Neural cell (in vitro differentiated cells): Measurements from ENCODE around the gene OR4K14. TPM values are rescaled to one million over a fixed set of nuclear protein-coding genes. Genes with fewer than 3 reads are reported as not detected.

Experiments used
- H2AFZ ChIP-seq: fragments of 200-600, 300-800 bp; sonication (generic), shearing (Covaris generic); 2 replicates; pipeline ENCODE4 v1.6.0; 2014; ENCODE audit warnings: low read depth, mild to moderate bottlenecking, antibody characterized with exemption, low read length, moderate library complexity
- H3F3A ChIP-seq: fragments of 200-600 bp; shearing (Covaris generic); 2 replicates; pipeline ENCODE4 v1.6.1; 2016; ENCODE audit warnings: mild to moderate bottlenecking, moderate library complexity, mixed read lengths, antibody characterized with exemption, low read length; ENCODE audit not compliant: insufficient read depth, poor library complexity, severe bottlenecking
- H3K27ac ChIP-seq: fragments of 200-600, 300-800 bp; sonication (generic), shearing (Covaris generic); 2 replicates; pipeline ENCODE4 v1.5.1; 2014; ENCODE audit warnings: mild to moderate bottlenecking, low read length, moderate library complexity
- H3K27me3 ChIP-seq: fragments of 300-800, 200-600 bp; sonication (generic), shearing (Covaris generic); 2 replicates; pipeline ENCODE4 v1.6.0; 2014; ENCODE audit warnings: mild to moderate bottlenecking, low read depth, low read length, moderate library complexity; ENCODE audit not compliant: insufficient read depth
- H3K36me3 ChIP-seq: fragments of 300-800, 200-600 bp; sonication (generic), shearing (Covaris generic); 2 replicates; pipeline ENCODE4 v1.5.1; 2014; ENCODE audit warnings: mild to moderate bottlenecking, antibody characterized with exemption, low read length, moderate library complexity; ENCODE audit not compliant: insufficient read depth
- H3K4me2 ChIP-seq: fragments of 300-800, 200-600 bp; sonication (generic), shearing (Covaris generic); 2 replicates; pipeline ENCODE4 v1.6.0; 2014; ENCODE audit warnings: mild to moderate bottlenecking, low read length
- H3K4me3 ChIP-seq: fragments of 300-800, 200-600 bp; sonication (generic), shearing (Covaris generic); 2 replicates; pipeline ENCODE4 v1.5.1; 2014; ENCODE audit warnings: mild to moderate bottlenecking, low read length, moderate library complexity
- H3K79me2 ChIP-seq: fragments of 200-600 bp; shearing (Covaris generic); replicated peaks from 2 replicates; pipeline ENCODE4 v1.6.0; 2014; ENCODE audit warnings: mild to moderate bottlenecking, low read length, moderate library complexity; ENCODE audit not compliant: insufficient read depth
- H3K9ac ChIP-seq: fragments of 300-800, 200-600 bp; sonication (generic), shearing (Covaris generic); 2 replicates; pipeline ENCODE4 v1.6.1; 2016; ENCODE audit warnings: mild to moderate bottlenecking, low read length, mixed read lengths
- H3K9me2 ChIP-seq: fragments of 200-600 bp; shearing (Covaris generic); 2 replicates; pipeline ENCODE4 v1.6.1; 2016; ENCODE audit warnings: mild to moderate bottlenecking, low read length, mixed read lengths; ENCODE audit not compliant: insufficient read depth
- H3K9me3 ChIP-seq: fragments of 200-600, 300-800 bp; sonication (generic), shearing (Covaris generic); 2 replicates; pipeline ENCODE4 v1.6.1; 2016; ENCODE audit warnings: mild to moderate bottlenecking, mixed run types, low read length, moderate library complexity, mixed read lengths
- H4K20me1 ChIP-seq: fragments of 200-600 bp; shearing (Covaris generic); 2 replicates; pipeline ENCODE4 v1.6.1; 2016; ENCODE audit warnings: mild to moderate bottlenecking, mixed run types; ENCODE audit not compliant: insufficient read depth
- CTCF ChIP-seq: fragments of 450-650 bp; IDR thresholded peaks from 2 replicates; pipeline ENCODE4 v1.5.1; 2014; ENCODE audit warnings: antibody characterized with exemption, mild to moderate bottlenecking, moderate library complexity; ENCODE audit not compliant: poor library complexity, severe bottlenecking
- EP300 ChIP-seq: fragments of 450-650 bp; conservative IDR thresholded peaks from 2 replicates; pipeline ENCODE4 v1.6.1; 2014; ENCODE audit warnings: antibody characterized with exemption, mild to moderate bottlenecking, moderate library complexity; ENCODE audit not compliant: poor library complexity, severe bottlenecking
- EZH2 ChIP-seq: fragments of 200-600, 300-800 bp; shearing (Covaris generic), sonication (generic); IDR thresholded peaks from 2 replicates; pipeline ENCODE4 v1.6.1; 2014; ENCODE audit warnings: antibody characterized with exemption, low read length, borderline replicate concordance, mild to moderate bottlenecking; ENCODE audit not compliant: insufficient read depth, poor library complexity, severe bottlenecking
- MXI1 ChIP-seq: fragments of 450-650 bp; conservative IDR thresholded peaks from 2 replicates; pipeline ENCODE4 v1.6.1; 2014; ENCODE audit warnings: antibody characterized with exemption, mild to moderate bottlenecking; ENCODE audit not compliant: poor library complexity, severe bottlenecking
- POLR2AphosphoS5 ChIP-seq: IDR thresholded peaks from 2 replicates; pipeline ENCODE4 v1.6.1; 2012
- RAD21 ChIP-seq: fragments of 450-650 bp; conservative IDR thresholded peaks from 2 replicates; pipeline ENCODE4 v1.6.1; 2014; ENCODE audit warnings: antibody characterized with exemption, mild to moderate bottlenecking, moderate library complexity
- REST ChIP-seq: IDR thresholded peaks from 2 replicates; pipeline ENCODE4 v1.6.1; 2012; ENCODE audit warnings: borderline replicate concordance
- SMC3 ChIP-seq: fragments of 450-650 bp; conservative IDR thresholded peaks from 2 replicates; pipeline ENCODE4 v1.6.1; 2014; ENCODE audit warnings: antibody characterized with exemption, mild to moderate bottlenecking, moderate library complexity; ENCODE audit not compliant: poor library complexity
- TAF1 ChIP-seq: IDR thresholded peaks from 2 replicates; pipeline ENCODE4 v1.6.1; 2012; ENCODE audit warnings: low read depth
- polyA plus RNA-seq: library from polyadenylated mRNA; depleted of rRNA; stranded (reverse); fragments of >200 nt; gene quantifications from 2 replicates; pipeline ENCODE4 v1.2.3, GENCODE V29; 2014

Gene OR4K14
- polyA plus RNA-seq, 1 donor from 2014 or later, result not detected

- Histone ChIP-seq H3K9me3 (peaks cover 7% of the 10 kb centered on the region), H3K27me3 (no peaks in the 10 kb centered on the region), H4K20me1 (no peaks in the 10 kb centered on the region), H3K79me2 (no peaks in the 10 kb centered on the region), H3K27ac (no peak within 1 kb of the TSS), H3K9me2 (no peaks in the 10 kb centered on the region), H2AFZ (no peak within 1 kb of the TSS), H3K36me3 (no peaks in the 10 kb centered on the region), H3K9ac (no peak within 1 kb of the TSS), H3F3A (no peaks in the 10 kb centered on the region), H3K4me3 (no peak within 1 kb of the TSS), H3K4me2 (no peak within 1 kb of the TSS)
- TF ChIP-seq SMC3 (no peak), POLR2AphosphoS5 (no peak), CTCF (no peak), REST (no peak), EZH2 (no peak), TAF1 (no peak), MXI1 (no peak), EP300 (no peak), RAD21 (no peak)
Observed at GRCh38 chr14:20001863-20002262, 17.2 kb downstream of the OR4K14 start, which contains the start of gene OR4Q2. Gene OR4Q2 (plus strand): TSS chr14:20002163.

GRCh38 chr14:19993438-19993837 lies 25.7 kb downstream of the OR4K14 start:
- no peaks in the 10 kb centered on the region for H3K9me2 ChIP-seq
- no peak overlapping the region for H3K4me3 ChIP-seq
- no peak overlapping the region for H3K9ac ChIP-seq
- H3K27me3 ChIP-seq, result no peaks in the 10 kb centered on the region
- no peaks in the 10 kb centered on the region for H3K79me2 ChIP-seq
- no peaks in the 10 kb centered on the region for H3K36me3 ChIP-seq
- no peaks in the 10 kb centered on the region for H3K9me3 ChIP-seq
- no peak for TF ChIP-seq EZH2
- H3K4me2 ChIP-seq, result no peak overlapping the region
- no peak overlapping the region for H3K27ac ChIP-seq
- no peaks in the 10 kb centered on the region for H4K20me1 ChIP-seq
- no peak overlapping the region for H2AFZ ChIP-seq
- no peaks in the 10 kb centered on the region for H3F3A ChIP-seq

GRCh38 chr14:19975291-19975690 lies 43.8 kb downstream of the OR4K14 start, which contains the start of gene OR4K15:
Gene OR4K15 (plus strand): TSS chr14:19975591. CDS start chr14:19975591, 0 bp downstream.
- Histone ChIP-seq H2AFZ (no peak within 1 kb of the TSS), H3K36me3 (no peaks in the 10 kb centered on the region), H4K20me1 (no peaks in the 10 kb centered on the region), H3K27ac (no peak within 1 kb of the TSS), H3K4me2 (no peak within 1 kb of the TSS), H3K9me2 (no peaks in the 10 kb centered on the region), H3F3A (no peaks in the 10 kb centered on the region), H3K27me3 (no peaks in the 10 kb centered on the region), H3K4me3 (no peak within 1 kb of the TSS), H3K9ac (no peak within 1 kb of the TSS), H3K79me2 (no peaks in the 10 kb centered on the region), H3K9me3 (no peaks in the 10 kb centered on the region)
- TF ChIP-seq TAF1 (no peak), REST (no peak), RAD21 (no peak), EP300 (no peak), SMC3 (no peak), EZH2 (no peak), CTCF (no peak), POLR2AphosphoS5 (no peak)
